SU-DHL-6 (cell line): ENCODE measurements around the gene LENEP.

ENCODE experiments used
- H2AFZ ChIP-seq: fragments of 200-600 bp; sonication (generic); 2 replicates; pipeline ENCODE4 v1.6.1; 2014; ENCODE audit warnings: low read depth, mild to moderate bottlenecking, moderate library complexity, mixed read lengths, antibody characterized with exemption, low read length; ENCODE audit not compliant: severe bottlenecking
- H3F3A ChIP-seq: fragments of 200-600 bp; shearing (Covaris generic); 2 replicates; pipeline ENCODE4 v1.6.0; 2016; ENCODE audit warnings: antibody characterized with exemption, mild to moderate bottlenecking; ENCODE audit not compliant: insufficient read depth
- H3K27ac ChIP-seq: fragments of 200-600 bp; sonication (generic); 2 replicates; pipeline ENCODE4 v1.5.1; 2016; ENCODE audit warnings: low read depth, mild to moderate bottlenecking, low read length, moderate library complexity, mixed read lengths
- H3K27me3 ChIP-seq: fragments of 200-600 bp; sonication (generic), shearing (Covaris generic); 2 replicates; pipeline ENCODE4 v1.6.0; 2014; ENCODE audit warnings: mild to moderate bottlenecking, low read length
- H3K36me3 ChIP-seq: fragments of 200-600 bp; sonication (generic); 2 replicates; pipeline ENCODE4 v1.6.1; 2014; ENCODE audit warnings: mild to moderate bottlenecking, low read length, mixed read lengths
- H3K4me2 ChIP-seq: fragments of 300-600, 200-600 bp; shearing (Covaris generic), sonication (generic); 2 replicates; pipeline ENCODE4 v1.6.0; 2014; ENCODE audit warnings: low read length, low read depth, mild to moderate bottlenecking; ENCODE audit not compliant: poor library complexity, severe bottlenecking
- H3K4me3 ChIP-seq: fragments of 200-600 bp; sonication (generic); 2 replicates; pipeline ENCODE4 v1.5.1; 2014; ENCODE audit warnings: antibody characterized with exemption, low read length, mild to moderate bottlenecking, mixed read lengths; ENCODE audit not compliant: insufficient read depth, poor library complexity, severe bottlenecking
- H3K79me2 ChIP-seq: fragments of 200-600 bp; sonication (generic); 2 replicates; pipeline ENCODE4 v1.6.1; 2014; ENCODE audit warnings: mild to moderate bottlenecking, low read length, moderate library complexity; ENCODE audit not compliant: insufficient read depth
- H3K9ac ChIP-seq: fragments of 200-600 bp; sonication (generic); 2 replicates; pipeline ENCODE4 v1.7.0; 2014; ENCODE audit warnings: mild to moderate bottlenecking, low read length
- H3K9me2 ChIP-seq: fragments of 200-600 bp; sonication (generic); replicated peaks from 2 replicates; pipeline ENCODE4 v1.6.1; 2014; ENCODE audit warnings: low read length; ENCODE audit not compliant: insufficient read depth
- H3K9me3 ChIP-seq: fragments of 200-600 bp; sonication (generic); 2 replicates; pipeline ENCODE4 v1.6.1; 2014; ENCODE audit warnings: low read length, mixed read lengths; ENCODE audit not compliant: insufficient read depth
- H4K20me1 ChIP-seq: fragments of 200-600 bp; sonication (generic); 2 replicates; pipeline ENCODE4 v1.6.1; 2014; ENCODE audit warnings: low read depth, mild to moderate bottlenecking, antibody characterized with exemption, low read length, moderate library complexity, mixed read lengths
- CTCF ChIP-seq: fragments of 200-600 bp; sonication (generic); IDR thresholded peaks from one replicate; pipeline ENCODE4 v1.5.1; 2017; ENCODE audit warnings: antibody characterized with exemption, mild to moderate bottlenecking, low read length, moderate library complexity; ENCODE audit not compliant: insufficient read depth, poor library complexity, severe bottlenecking
- EZH2phosphoT487 ChIP-seq: fragments of 200-600 bp; sonication (generic), shearing (Covaris generic); conservative IDR thresholded peaks from 2 replicates; pipeline ENCODE4 v1.6.1; 2018; ENCODE audit warnings: mild to moderate bottlenecking, antibody characterized with exemption, low read length, moderate library complexity, mixed read lengths

Gene LENEP

GRCh38 chr1:155037851-155038441 lies 44.6 kb downstream of the LENEP start:
- Histone ChIP-seq H3K9me3 (no peaks in the 10 kb centered on the region), H3K4me2 (no peak overlapping the region), H3K27me3 (no peaks in the 10 kb centered on the region), H3K9me2 (no peaks in the 10 kb centered on the region), H4K20me1 (no peaks in the 10 kb centered on the region), H3F3A (no peaks in the 10 kb centered on the region), H3K79me2 (no peaks in the 10 kb centered on the region), H3K27ac (no peak overlapping the region), H3K9ac (no peak overlapping the region), H2AFZ (no peak overlapping the region), H3K4me3 (no peak overlapping the region), H3K36me3 (no peaks in the 10 kb centered on the region)
- no peak for TF ChIP-seq EZH2phosphoT487

- no peaks in the 10 kb centered on the region for H3K9me2 ChIP-seq
- H3K9me3 ChIP-seq, result no peaks in the 10 kb centered on the region
- no peaks in the 10 kb centered on the region for H3K36me3 ChIP-seq
- TF ChIP-seq EZH2phosphoT487, result no peak
- no peak for TF ChIP-seq CTCF
- no peak overlapping the region for H3K9ac ChIP-seq
- no peaks in the 10 kb centered on the region for H3F3A ChIP-seq
- no peak overlapping the region for H3K4me2 ChIP-seq
- no peaks in the 10 kb centered on the region for H3K79me2 ChIP-seq
- no peaks in the 10 kb centered on the region for H3K27me3 ChIP-seq
- no peak overlapping the region for H3K4me3 ChIP-seq
- no peak overlapping the region for H3K27ac ChIP-seq
- H4K20me1 ChIP-seq, result no peaks in the 10 kb centered on the region
- H2AFZ ChIP-seq, result no peak overlapping the region
Measured at GRCh38 chr1:155038602-155039307, 45.4 kb downstream of the LENEP start.

GRCh38 chr1:155039308-155039669 lies 45.9 kb downstream of the LENEP start:
- Histone ChIP-seq H2AFZ (no peak overlapping the region), H3K9me2 (no peaks in the 10 kb centered on the region), H3K9ac (no peak overlapping the region), H3K36me3 (no peaks in the 10 kb centered on the region), H3K9me3 (no peaks in the 10 kb centered on the region), H3K4me2 (no peak overlapping the region), H3K79me2 (no peaks in the 10 kb centered on the region), H3K27ac (no peak overlapping the region), H3K27me3 (no peaks in the 10 kb centered on the region), H4K20me1 (no peaks in the 10 kb centered on the region), H3K4me3 (no peak overlapping the region), H3F3A (no peaks in the 10 kb centered on the region)
- no peak for TF ChIP-seq EZH2phosphoT487
- TF ChIP-seq CTCF, result no peak
